Activated naive CD8-positive, alpha-beta T cell treated with anti-CD3 and anti-CD28 coated beads, Interleukin-2, amount 10 ng/mL, durations not matched to agents 7 days and 5 days (primary cell): Measurements from ENCODE around the gene CMTM2. TPM values are rescaled to one million over a fixed set of nuclear protein-coding genes. Genes with fewer than 3 reads are reported as not detected.

Source experiments
- ATAC-seq: fragments of 150-1000 bp; cut with Tn5 transposase; one replicate; pipeline ENCODE4 v1.10.0; 2021; ENCODE audit warnings: low read depth, moderate library complexity
- POLR2A ChIA-PET: fragments of 350-600 bp; sonication (Branson Sonifier 250); formaldehyde crosslinking; loops from one replicate; lab custom pipeline; 2021; ENCODE audit warnings: antibody characterized with exemption; lab: Charles Lee
- DNase-seq: peaks from one replicate; pipeline ENCODE4 v3.0.0; 2021
- H3K27ac Mint-ChIP-seq: one replicate; pipeline ENCODE4 v1.8.0; 2022; ENCODE audit warnings: mild to moderate bottlenecking, mixed read lengths
- H3K27me3 Mint-ChIP-seq: one replicate; pipeline ENCODE4 v1.8.0; 2022; ENCODE audit warnings: mild to moderate bottlenecking, moderate library complexity, mixed read lengths
- H3K36me3 Mint-ChIP-seq: one replicate; pipeline ENCODE4 v1.8.0; 2021; ENCODE audit warnings: mild to moderate bottlenecking, mixed read lengths
- H3K4me1 Mint-ChIP-seq: one replicate; pipeline ENCODE4 v1.8.0; 2021; ENCODE audit warnings: mixed read lengths
- H3K4me3 Mint-ChIP-seq: one replicate; pipeline ENCODE4 v1.8.0; 2022; ENCODE audit warnings: mild to moderate bottlenecking, moderate library complexity, mixed read lengths
- H3K9me3 Mint-ChIP-seq: one replicate; pipeline ENCODE4 v1.8.0; 2021; ENCODE audit warnings: mixed read lengths
- total RNA-seq, 2 experiments: library from RNA; stranded (reverse); gene quantifications; one replicate each; pipeline ENCODE4 v1.2.3, GENCODE V29; 2021

The CMTM2 gene
- total RNA-seq, 2 experiments from 2014 or later: 0.45 to 1.3 TPM

- no peak for ATAC-seq
- Mint-ChIP-seq H3K4me1 (peaks cover 35% of the 10 kb centered on the region), H3K9me3 (no peaks in the 10 kb centered on the region)
Observed at GRCh38 chr16:66547101-66547989, 31.9 kb upstream of the CMTM2 start.

DNA sequence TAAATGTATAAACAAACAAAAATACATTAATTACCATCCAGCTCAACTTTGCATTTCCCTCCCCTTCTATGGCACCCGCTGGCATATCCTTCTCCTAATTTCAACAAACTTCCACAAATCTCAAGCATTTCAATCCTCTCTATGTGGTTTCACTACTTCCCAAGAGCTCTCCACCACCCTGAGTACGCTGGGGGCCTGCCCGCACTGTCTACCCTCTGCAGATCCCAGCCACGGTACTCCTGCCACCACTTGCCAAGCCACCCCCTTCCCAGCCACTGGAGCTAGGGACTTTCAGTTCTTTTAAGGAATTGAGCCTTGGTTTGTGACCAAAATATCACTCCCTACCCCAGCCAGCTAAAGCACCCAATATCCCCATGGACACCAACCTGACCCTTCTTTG is 31.2 kb upstream of the CMTM2 start:
- ATAC-seq (no peak), DNase-seq (no peak)
- Mint-ChIP-seq H3K36me3 (peaks cover 2% of the 10 kb centered on the region), H3K4me3 (no peak overlapping the region), H3K27ac (peak overlapping the region; percentile 64), H3K9me3 (no peaks in the 10 kb centered on the region), H3K27me3 (no peaks in the 10 kb centered on the region), H3K4me1 (peaks cover 38% of the 10 kb centered on the region)
- POLR2A ChIA-PET: interaction anchor here (0.9 to 13.2 kb wide), 4 partner anchors 8 to 56 kb away, joined by 3 to 157 read pairs (median 5); partner anchors contain the start of gene CMTM3

More at GRCh38 chr16:66547101-66547989, 31.9 kb upstream of the CMTM2 start:
- DNase-seq: no peak
- Mint-ChIP-seq H3K27me3 (no peaks in the 10 kb centered on the region), H3K4me3 (no peak overlapping the region), H3K36me3 (peaks cover under 1% of the 10 kb centered on the region), H3K27ac (no peak overlapping the region)
- POLR2A ChIA-PET: interaction anchor here (0.9 to 13.2 kb wide), 4 partner anchors 10 to 326 kb away, joined by 3 to 157 read pairs (median 5); partner anchors contain the start of gene CMTM3

GRCh38 chr16:66548868-66549267 is 30.4 kb upstream of the CMTM2 start:
- Mint-ChIP-seq H3K9me3 (no peaks in the 10 kb centered on the region), H3K27me3 (no peaks in the 10 kb centered on the region), H3K36me3 (peaks cover 8% of the 10 kb centered on the region), H3K27ac (peak overlapping the region; percentile 64), H3K4me1 (peaks cover 46% of the 10 kb centered on the region), H3K4me3 (peak overlapping the region; percentile 66)
- POLR2A ChIA-PET: interaction anchor here (0.6 to 13.2 kb wide), 4 partner anchors 8 to 55 kb away, joined by 3 to 157 read pairs (median 5); partner anchors contain the start of gene CMTM3
- DNase-seq: no peak
- ATAC-seq: no peak

GRCh38 chr16:66549284-66550131 is 29.8 kb upstream of the CMTM2 start, which contains the start of gene TK2:
TSS of gene TK2 (minus strand) at chr16:66550122. CDS start at chr16:66550061, 61 bp downstream.
- ATAC-seq: peak; percentile 28
- Mint-ChIP-seq H3K4me1 (peaks cover 49% of the 10 kb centered on the region), H3K36me3 (peaks cover 13% of the 10 kb centered on the region), H3K27me3 (no peaks in the 10 kb centered on the region), H3K9me3 (no peaks in the 10 kb centered on the region), H3K4me3 (peak within 1 kb of the TSS; percentile 96), H3K27ac (peak within 1 kb of the TSS; percentile 64)
- POLR2A ChIA-PET: interaction anchor here (0.6 to 13.2 kb wide), 3 partner anchors 8 to 54 kb away, joined by 3 to 157 read pairs (median 7); partner anchors contain the start of gene CMTM3
- DNase-seq: peak; percentile 70

DNA sequence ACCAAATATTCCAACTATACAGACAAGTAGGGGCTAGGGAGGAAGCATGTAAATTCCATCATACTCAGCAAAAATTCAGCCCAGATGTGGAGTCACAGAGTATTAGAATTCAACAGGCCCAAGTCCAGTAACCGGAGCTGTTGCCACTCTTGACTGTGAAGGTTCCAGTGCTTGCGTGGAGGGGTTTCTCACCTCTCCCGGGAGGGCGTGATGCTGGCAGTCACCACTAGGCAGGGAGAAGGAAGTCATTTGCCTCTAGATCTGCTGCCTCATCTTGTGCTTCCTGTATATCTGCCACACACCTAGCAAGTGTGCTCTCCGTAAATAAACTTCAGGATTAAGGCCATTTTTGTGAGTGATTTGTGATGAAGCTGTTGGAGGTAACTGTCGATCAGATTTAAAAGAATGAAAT is 27.9 kb upstream of the CMTM2 start:
- peak overlapping the region; percentile 96 for H3K4me3 Mint-ChIP-seq
- POLR2A ChIA-PET: interaction anchor here (0.6 to 13.2 kb wide), 10 partner anchors 8 to 186 kb away, joined by 3 to 157 read pairs (median 7); partner anchors contain the start of genes CMTM2 and CMTM3
- H3K36me3 Mint-ChIP-seq: peaks cover 27% of the 10 kb centered on the region
- peak overlapping the region; percentile 93 for H3K27ac Mint-ChIP-seq
- ATAC-seq (peak; percentile 30), DNase-seq (peak; percentile 51)
- H3K4me1 Mint-ChIP-seq: peaks cover 65% of the 10 kb centered on the region
- no peaks in the 10 kb centered on the region for H3K9me3 Mint-ChIP-seq
- no peaks in the 10 kb centered on the region for H3K27me3 Mint-ChIP-seq

GRCh38 chr16:66551788-66552285 is 27.4 kb upstream of the CMTM2 start:
- Mint-ChIP-seq H3K4me3 (peak overlapping the region; percentile 96), H3K36me3 (peaks cover 27% of the 10 kb centered on the region), H3K27ac (peak overlapping the region; percentile 93), H3K9me3 (no peaks in the 10 kb centered on the region), H3K27me3 (no peaks in the 10 kb centered on the region), H3K4me1 (peaks cover 65% of the 10 kb centered on the region)
- POLR2A ChIA-PET: interaction anchor here (0.6 to 13.2 kb wide), 16 partner anchors 8 to 186 kb away, joined by 3 to 157 read pairs (median 5); partner anchors contain the start of gene CMTM3
- peak; percentile 12 for ATAC-seq
- DNase-seq: no peak

- POLR2A ChIA-PET: interaction anchor here (0.9 to 13.2 kb wide), 18 partner anchors 9 to 185 kb away, joined by 3 to 157 read pairs (median 5); partner anchors contain the start of gene CMTM3
- Mint-ChIP-seq H3K9me3 (no peaks in the 10 kb centered on the region), H3K27me3 (no peaks in the 10 kb centered on the region)
Observed at GRCh38 chr16:66552286-66553177, 26.7 kb upstream of the CMTM2 start, which contains the start of gene CKLF. TSS of gene CKLF (plus strand) at chr16:66552576. CDS start at chr16:66552716, 140 bp downstream.

DNA sequence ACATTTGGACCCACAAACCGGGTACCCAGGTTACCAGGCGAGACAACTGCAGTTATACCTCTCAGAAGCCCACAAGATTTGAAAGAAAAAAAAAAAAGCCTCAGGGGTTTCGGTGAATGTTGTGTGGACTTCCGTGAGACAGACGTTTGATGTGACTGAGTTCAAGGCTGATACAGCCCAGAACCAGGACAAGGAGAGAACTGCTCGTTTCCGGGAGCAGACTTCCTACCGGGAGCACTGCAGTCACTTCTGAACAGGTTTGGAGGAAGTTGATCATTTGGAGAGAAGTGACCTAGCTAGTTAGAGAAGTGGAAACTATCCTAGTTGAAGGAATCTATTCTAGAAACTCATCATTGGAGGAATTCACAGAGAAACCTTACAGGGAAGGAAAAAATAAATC is 26.0 kb upstream of the CMTM2 start:
- no peak for DNase-seq
- ATAC-seq: no peak
- Mint-ChIP-seq H3K27me3 (no peaks in the 10 kb centered on the region), H3K36me3 (peaks cover 32% of the 10 kb centered on the region), H3K4me3 (peak overlapping the region; percentile 96), H3K9me3 (no peaks in the 10 kb centered on the region), H3K27ac (peak overlapping the region; percentile 93), H3K4me1 (peaks cover 64% of the 10 kb centered on the region)
- POLR2A ChIA-PET: interaction anchor here (0.9 to 13.2 kb wide), 15 partner anchors 9 to 184 kb away, joined by 3 to 157 read pairs (median 5); partner anchors contain the start of gene CMTM3

More at GRCh38 chr16:66552286-66553177, 26.7 kb upstream of the CMTM2 start, which contains the start of gene CKLF:
- H3K36me3 Mint-ChIP-seq: peaks cover 29% of the 10 kb centered on the region
- H3K4me3 Mint-ChIP-seq: peak within 1 kb of the TSS; percentile 96
- DNase-seq (peak; percentile 97), ATAC-seq (peak; percentile 80)
- peak within 1 kb of the TSS; percentile 93 for H3K27ac Mint-ChIP-seq
- H3K4me1 Mint-ChIP-seq: peaks cover 66% of the 10 kb centered on the region

DNA sequence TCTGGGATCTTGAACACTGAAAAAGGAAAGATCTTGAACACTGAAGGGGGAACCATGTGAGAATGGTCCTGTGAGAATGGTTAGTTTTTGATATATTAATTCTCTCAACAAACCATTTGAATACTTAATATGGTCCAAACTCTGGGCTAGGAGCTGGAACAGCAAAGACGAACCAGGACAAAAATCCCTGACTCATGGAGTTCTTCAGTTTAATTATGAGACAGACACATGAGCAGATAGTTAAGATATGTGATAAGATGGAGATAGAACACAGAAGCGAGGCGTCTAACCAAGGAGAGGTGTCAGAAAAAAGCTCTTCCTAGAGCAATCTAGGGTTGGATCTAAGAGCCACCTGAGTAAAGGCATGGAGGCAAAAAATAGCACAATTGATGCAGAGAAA is 25.2 kb upstream of the CMTM2 start:
- H3K27ac Mint-ChIP-seq: no peak overlapping the region

DNA sequence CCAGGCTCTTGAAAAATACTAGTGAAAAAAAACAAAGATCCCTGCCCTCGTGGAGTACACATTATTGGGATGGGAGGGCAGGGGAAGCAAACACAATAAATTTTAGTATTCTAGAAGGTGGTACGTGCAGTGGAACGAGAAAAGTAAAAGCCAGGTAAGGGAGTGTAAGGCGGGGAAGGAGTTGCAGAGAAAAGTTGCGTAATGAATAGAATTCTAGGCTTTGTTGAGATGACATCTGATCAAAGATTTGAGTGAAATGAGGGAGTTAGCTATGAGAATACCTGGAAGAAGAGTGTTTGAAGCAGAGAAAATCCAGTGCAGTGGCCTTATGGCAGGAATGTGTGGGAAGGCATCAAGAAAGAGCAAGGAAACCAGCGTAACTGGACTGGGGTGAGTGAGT is 24.8 kb upstream of the CMTM2 start:
- Mint-ChIP-seq H3K9me3 (no peaks in the 10 kb centered on the region), H3K36me3 (peaks cover 33% of the 10 kb centered on the region), H3K27me3 (no peaks in the 10 kb centered on the region), H3K4me1 (peaks cover 62% of the 10 kb centered on the region), H3K4me3 (peak overlapping the region; percentile 96), H3K27ac (no peak overlapping the region)
- POLR2A ChIA-PET: interaction anchor here (1.9 to 13.2 kb wide), 3 partner anchors 8 to 49 kb away, joined by 5 to 157 read pairs (median 20); no protein-coding TSS in a partner anchor
- no peak for ATAC-seq
- no peak for DNase-seq

More for the DNA sequence above, 25.2 kb upstream of the CMTM2 start:
- ATAC-seq: no peak
- H3K4me1 Mint-ChIP-seq: peaks cover 62% of the 10 kb centered on the region
- DNase-seq: no peak
- H3K9me3 Mint-ChIP-seq: no peaks in the 10 kb centered on the region
- no peaks in the 10 kb centered on the region for H3K27me3 Mint-ChIP-seq
- POLR2A ChIA-PET: interaction anchor here (1.9 to 13.2 kb wide), 3 partner anchors 9 to 50 kb away, joined by 5 to 157 read pairs (median 20); no protein-coding TSS in a partner anchor
- H3K36me3 Mint-ChIP-seq: peaks cover 33% of the 10 kb centered on the region
- H3K4me3 Mint-ChIP-seq: peak overlapping the region; percentile 96

DNA sequence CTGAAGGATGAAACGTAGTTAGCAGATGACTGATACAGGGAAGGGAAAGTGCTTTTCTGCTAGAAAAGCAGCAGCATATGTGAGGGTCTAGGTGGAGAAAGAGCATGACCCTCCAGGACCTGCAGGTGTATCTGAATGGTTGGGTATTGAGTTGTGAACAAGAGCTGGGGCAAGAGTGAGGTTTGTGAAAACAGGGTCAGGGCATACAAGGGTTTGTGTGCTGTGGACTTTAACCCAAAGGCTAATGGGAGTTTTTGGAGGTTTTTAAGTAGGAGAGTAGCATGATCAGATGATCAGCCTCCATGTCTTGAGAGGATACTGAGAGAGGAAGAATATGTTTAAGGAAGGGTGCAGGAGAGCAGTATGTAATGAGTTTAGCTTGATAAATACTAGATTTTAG is 19.2 kb upstream of the CMTM2 start:
- peak overlapping the region; percentile 3 for H3K4me3 Mint-ChIP-seq
- H3K9me3 Mint-ChIP-seq: no peaks in the 10 kb centered on the region
- no peak for ATAC-seq
- POLR2A ChIA-PET: interaction anchor here (1.0 kb wide), 1 partner anchor 10 kb away, joined by 3 read pairs; no protein-coding TSS in a partner anchor
- H3K27me3 Mint-ChIP-seq: no peaks in the 10 kb centered on the region
- no peak for DNase-seq
- H3K4me1 Mint-ChIP-seq: peaks cover 59% of the 10 kb centered on the region
- H3K36me3 Mint-ChIP-seq: peaks cover 42% of the 10 kb centered on the region
- peak overlapping the region; percentile 18 for H3K27ac Mint-ChIP-seq
